Right forelimb (tissue), 1 donor: Measurements from ENCODE around the gene TUBGCP6.
A peak's percentile ranks its signal among the peaks of the same experiment; 100 is the strongest.

Experiments
- DNase-seq: peaks from one replicate; pipeline ENCODE4 v3.0.0-alpha.2; 2018

The TUBGCP6 gene

DNA sequence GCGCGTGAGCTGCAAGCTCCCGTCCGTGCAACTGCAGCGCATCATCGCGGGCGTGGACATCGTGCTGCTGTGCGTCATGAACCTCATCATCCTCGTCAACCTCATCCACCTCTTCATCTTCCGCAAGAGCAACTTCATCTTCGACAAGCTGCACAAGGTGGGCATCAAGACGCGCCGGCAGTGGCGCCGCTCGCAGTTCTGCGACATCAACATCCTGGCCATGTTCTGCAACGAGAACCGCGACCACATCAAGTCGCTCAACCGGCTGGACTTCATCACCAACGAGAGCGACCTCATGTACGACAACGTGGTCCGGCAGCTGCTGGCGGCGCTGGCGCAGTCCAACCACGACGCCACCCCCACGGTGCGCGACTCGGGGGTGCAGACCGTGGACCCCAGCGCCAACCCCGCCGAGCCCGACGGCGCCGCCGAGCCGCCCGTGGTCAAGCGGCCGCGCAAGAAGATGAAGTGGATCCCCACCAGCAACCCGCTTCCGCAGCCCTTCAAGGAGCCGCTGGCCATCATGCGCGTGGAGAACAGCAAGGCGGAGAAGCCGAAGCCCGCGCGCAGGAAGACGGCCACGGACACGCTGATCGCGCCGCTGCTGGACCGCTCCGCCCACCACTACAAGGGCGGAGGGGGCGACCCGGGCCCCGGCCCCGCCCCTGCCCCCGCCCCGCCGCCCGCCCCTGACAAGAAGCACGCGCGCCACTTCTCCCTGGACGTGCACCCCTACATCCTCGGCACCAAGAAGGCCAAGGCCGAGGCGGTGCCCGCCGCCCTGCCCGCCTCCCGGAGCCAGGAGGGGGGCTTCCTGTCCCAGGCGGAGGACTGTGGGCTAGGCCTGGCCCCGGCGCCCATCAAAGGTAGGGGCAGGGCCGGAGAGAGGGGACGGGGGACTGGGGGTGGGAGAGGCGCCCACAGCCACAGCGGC is 67.0 kb downstream of the TUBGCP6 start:
- no peak for DNase-seq

DNA sequence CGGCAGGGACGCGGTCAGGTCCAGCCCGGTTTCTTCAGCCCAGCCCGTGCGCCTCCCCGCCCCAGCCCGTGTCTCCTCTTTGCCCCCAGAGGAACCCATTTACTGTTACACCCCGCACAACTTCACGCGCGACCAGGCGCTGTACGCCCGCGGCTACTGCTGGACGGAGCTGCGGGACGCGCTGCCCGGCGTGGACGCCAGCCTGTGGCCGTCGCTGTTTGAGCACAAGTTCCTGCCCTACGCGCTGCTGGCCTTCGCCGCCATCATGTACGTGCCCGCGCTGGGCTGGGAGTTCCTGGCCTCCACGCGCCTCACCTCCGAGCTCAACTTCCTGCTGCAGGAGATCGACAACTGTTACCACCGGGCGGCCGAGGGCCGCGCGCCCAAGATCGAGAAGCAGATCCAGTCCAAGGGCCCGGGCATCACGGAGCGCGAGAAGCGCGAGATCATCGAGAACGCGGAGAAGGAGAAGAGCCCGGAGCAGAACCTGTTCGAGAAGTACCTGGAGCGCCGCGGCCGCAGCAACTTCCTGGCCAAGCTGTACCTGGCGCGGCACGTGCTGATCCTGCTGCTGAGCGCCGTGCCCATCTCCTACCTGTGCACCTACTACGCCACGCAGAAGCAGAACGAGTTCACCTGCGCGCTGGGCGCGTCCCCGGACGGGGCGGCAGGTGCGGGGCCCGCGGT is 67.8 kb downstream of the TUBGCP6 start:
- no peak for DNase-seq

DNA sequence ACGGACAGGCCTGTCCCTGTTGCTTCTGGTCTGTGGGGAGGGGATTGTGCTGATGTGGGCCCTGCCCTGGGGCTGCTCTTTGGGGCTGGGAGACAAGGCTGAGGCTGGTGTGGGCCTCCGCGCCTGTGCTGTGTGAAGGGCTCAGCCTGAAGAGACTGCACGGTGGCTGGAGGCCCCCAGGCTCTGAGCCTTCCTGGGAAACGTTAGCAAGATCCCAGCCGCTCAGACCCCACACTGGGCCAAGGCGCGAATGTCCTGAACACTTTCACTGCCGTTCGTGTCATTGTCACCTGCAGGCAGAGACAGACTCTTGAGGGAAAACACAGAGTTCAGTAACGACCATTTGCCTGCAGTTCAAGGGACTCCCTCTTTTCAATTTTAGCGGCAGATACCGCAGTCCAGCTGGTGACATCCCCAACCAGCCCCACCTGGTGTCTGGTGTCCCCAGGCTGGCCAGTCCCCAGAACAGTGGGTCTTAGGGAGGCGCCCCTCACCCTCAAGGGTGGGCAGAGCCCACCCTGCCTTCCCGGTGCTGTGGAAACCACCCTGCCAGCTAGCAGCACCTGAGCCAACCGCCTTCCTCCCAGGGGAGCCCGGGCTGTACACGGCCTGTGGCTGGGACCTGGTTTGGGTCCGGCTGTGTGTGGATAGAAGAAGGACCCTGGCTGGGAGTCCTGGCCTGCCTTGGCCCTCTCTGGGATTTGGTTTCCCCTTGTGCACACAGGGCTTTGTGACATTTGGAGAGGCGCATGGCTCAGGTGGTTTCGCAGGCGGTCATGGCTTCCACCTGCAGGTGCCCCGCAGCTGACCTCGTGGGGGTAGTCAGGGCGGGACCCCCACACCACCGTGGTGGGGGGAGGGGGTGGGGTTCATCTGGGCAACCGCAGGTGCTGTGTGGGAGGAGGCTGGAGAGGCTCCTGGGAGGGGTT is 68.6 kb downstream of the TUBGCP6 start:
- no peak for DNase-seq

DNA sequence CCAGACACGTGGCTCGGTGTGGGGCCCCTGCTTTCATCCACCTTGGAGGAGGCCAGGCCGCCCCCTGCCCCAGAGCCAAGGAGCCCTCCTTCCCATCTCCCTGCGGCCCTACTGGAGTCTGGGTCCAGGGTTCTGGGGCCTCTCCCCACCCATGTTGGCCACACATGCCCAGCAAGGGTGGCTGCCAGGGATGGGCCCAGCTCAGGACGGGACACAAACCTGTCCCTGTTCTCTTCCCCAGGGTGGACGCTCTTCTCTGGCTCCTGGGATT is 69.7 kb downstream of the TUBGCP6 start:
- no peak for DNase-seq

DNA sequence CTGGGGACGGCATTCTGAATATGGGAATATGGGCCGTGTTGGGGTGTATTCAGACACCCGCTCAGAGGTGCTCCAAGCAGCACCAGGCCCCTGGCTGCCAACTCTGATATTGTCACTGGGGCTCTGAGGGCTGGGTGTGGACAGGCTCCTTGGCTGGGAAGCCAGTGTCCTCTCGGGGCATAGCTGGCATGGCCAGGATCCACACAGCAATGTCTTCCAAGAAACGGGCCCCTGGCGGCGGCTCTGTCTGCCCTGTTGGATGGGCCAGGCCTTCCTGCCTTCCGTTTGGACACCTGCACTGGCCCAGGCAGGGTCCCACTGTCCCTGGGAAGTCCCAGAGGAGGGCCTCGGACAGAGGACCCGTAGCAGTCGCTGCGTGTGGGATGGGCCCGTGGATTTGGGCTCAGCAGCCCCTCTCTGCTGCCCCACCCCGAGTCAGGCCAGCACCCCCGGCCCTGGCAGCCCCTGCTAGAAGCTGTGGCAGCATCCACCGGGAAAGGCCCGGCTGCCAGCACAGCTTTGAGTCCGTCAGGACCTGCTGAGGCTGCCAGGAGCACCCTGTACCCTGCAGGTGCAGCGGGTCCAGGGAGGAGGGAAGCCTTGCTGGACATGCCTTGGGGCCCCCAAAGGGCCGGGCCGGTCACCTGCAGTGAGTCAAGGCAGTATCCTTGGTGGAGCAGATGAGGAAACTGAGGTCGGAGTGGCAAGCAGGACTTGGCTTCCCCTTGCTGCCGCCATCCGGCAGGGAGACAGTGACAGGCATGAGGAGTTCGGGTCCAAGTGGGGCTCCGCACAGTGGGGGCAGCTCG is 70.2 kb downstream of the TUBGCP6 start:
- DNase-seq: no peak

DNA sequence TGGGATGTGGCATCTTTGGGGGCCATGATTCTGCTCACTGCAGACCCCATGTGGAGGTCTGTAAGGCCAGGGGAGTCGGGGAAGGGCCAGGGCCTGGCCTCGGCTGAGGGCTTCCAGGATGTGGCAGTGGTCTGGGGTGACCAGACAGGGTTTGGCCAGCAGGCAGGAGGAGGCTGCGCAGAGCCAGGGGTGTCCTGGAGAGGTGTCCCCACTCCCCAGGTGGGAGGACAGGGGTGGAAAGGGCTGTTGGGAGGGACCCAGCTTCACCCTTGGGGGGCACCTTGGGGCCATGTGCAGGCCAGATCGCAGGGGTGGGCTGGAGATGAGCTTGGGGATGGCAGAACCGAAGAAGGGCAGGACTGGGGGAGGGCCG is 70.9 kb downstream of the TUBGCP6 start:
- no peak for DNase-seq

DNA sequence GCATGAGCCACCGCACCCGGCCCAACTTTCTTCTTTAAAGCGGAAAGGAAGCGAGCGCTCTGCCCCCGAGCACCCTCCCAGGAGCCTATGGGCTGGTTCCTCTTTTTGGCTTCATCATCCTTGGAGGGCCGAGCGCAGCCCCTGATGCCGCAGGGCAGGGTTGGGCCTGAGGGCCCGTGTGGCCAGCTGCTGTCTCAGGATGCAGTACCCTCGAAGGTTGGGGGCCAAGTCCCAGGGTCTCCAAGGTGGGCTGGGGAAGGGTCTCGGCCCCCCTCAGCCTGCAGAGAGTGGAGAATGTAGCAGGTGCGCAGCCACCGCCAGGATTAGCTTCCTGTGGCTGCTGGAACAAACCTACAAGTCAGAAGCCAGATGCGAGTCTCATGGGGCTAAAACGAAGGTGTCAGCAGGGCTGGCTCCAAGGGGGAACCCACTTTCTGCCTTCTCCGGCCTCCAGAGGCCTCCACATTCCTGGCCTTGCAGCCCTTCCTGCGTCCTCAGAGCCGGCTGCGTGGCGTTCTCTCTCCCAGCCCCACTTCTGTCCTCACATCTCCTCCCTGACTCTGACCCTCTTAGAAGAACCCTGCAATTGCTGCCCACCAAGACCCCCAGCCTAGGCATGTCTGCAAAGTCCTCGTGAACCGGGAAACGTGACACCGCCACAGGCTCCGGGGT is 71.4 kb downstream of the TUBGCP6 start:
- DNase-seq: no peak

DNA sequence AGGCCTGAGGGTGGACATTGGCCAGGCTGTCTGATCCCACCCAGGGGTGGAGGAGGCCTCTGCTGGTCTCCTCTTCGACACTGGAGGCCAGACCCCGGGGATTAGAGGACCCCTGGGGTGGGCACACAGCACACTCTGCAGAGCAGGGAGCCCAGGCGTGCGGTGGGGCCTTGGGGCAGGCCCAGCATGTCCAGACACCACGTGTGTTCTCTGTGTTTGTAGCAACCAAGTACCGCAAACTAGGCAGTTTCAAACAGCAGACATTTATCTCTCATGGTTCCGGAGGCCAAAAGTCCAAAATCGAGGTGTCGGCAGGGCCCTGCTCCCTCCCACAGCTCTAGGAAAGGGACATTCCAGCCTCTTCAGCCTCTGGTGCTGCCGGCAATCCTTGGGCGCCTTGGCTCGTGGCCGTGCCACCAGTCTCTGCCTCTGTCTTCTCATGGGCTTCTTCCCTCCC is 72.8 kb downstream of the TUBGCP6 start:
- DNase-seq: no peak

DNA sequence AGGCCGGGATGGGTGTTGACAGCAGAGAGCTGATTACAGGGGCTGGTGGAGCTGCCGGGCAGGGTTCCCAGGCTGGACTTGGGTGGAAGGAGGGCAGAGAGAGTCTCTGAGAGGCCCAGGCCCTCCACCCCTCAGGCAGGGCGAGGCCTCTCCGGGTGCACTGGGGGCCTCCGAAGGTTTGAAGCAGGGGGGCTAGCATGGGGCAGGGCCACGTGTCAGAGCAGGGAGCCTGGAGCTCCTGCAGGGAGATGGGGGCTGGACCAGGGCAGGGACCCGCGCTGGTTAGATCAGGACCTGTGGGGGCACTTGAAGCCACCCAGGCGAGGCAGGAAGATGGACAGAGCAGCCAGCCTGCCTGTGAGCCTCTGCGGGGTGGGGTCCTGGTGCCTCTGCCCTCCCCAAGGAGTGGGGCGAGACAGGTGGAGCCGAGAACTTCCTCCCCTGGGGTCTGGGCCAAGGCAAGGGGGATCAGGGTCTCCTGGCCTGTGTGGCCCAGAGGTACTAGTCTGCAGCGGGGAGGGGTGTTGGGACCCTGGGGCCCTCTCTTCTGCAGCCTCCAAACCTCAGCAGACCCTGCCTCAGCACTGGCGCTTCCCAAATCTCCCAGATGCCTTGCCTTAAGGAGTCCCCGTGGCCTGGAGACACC is 73.4 kb downstream of the TUBGCP6 start:
- no peak for DNase-seq

DNA sequence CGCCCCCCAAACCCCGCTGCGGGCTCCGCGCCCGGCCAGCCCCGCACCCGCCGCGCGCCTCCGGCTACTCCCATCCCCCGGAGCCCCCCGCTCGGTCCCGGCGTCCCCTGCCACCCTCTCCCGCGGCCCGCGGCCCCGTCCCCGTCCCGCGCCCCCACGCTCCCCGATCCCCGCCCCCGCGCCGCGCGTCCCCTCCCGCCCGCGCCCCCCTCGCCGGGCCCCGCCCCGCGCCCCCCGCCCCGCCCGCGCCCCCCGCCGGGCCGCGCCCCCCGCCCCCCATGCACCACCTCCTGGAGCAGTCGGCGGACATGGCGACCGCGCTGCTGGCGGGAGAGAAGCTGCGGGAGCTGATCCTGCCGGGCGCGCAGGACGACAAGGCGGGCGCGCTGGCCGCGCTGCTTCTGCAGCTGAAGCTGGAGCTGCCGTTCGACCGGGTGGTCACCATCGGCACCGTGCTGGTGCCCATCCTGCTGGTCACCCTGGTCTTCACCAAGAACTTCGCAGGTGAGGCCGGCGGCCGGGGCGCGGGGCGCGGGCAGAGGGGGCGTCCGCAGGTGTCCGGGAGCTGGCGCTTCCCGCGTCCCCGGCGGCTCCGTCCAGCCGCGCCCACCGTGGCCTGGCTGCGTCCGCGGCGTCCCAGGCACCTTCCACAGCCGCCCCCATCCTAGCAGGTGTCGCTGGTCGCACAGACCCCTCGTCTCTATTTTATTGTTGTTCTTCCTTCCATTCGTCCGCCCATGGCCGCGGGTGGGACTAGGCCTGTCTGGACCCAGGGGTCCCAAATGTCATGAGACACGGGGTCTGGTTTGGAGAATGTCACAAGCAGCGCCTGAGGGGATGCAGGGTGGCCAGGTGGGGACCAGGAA is 74.1 kb downstream of the TUBGCP6 start, which contains the start of gene PANX2:
TSS of gene PANX2 (plus strand) at position 279 of the 866 bp plus-strand sequence. CDS start at position 279, 0 bp downstream.
- no peak for DNase-seq

DNA sequence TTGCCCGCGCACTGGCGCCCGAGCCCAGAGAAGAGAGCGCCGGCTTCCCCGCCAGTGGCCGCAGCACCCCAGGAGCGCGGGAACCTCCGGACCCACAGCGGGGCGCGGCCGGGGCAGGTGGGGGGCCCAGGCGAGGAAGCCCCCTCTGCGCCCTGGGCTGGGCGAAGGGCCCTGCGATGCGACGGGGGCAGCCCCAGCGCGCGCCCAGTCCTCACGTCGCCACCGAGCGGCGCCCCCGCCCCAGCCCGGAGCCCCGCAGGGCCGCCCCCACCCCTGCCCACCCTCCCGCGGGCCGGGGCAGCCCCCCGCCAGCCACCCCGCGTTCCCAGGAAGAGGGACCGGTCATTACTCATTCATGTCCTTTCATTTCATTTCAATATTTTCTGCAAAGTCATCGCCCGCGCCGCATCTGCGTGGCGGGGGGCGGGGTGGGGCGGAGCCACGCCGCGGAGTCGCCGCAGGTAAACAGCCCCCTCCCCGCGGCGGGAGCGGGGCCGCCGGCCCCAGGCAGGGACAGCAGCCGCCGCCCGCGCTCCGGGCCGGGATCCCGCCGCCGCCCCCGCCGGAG is 75.0 kb downstream of the TUBGCP6 start:
- DNase-seq: peak; percentile 42

DNA sequence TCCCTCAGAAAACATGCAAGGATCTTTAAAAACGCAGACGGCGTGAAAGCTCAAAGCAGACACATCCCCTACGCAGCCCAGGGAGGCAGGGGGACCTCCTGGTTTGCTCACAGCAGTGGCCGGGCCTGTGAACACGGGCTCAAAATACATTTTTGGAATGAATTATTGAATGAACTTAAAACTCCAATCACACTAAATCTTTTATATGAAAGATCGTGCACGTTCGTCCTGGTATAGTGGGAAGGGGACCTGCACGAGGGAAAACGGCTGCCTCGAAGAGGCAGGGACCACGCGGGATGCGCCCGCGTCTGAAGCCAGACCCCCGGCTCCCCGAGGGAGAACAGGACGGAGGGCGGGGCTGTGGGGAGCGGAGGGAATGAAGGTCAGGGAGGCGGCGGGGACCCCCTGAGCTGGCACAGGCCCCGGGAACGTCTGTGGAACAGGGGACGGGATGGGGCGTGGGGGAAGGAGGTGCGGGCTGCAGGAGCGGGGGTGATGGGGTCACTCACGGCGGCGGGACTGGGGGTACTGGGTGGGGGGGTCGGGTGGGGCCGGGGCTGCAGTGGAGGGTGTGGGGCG is 75.6 kb downstream of the TUBGCP6 start:
- DNase-seq: peak; percentile 44

DNA sequence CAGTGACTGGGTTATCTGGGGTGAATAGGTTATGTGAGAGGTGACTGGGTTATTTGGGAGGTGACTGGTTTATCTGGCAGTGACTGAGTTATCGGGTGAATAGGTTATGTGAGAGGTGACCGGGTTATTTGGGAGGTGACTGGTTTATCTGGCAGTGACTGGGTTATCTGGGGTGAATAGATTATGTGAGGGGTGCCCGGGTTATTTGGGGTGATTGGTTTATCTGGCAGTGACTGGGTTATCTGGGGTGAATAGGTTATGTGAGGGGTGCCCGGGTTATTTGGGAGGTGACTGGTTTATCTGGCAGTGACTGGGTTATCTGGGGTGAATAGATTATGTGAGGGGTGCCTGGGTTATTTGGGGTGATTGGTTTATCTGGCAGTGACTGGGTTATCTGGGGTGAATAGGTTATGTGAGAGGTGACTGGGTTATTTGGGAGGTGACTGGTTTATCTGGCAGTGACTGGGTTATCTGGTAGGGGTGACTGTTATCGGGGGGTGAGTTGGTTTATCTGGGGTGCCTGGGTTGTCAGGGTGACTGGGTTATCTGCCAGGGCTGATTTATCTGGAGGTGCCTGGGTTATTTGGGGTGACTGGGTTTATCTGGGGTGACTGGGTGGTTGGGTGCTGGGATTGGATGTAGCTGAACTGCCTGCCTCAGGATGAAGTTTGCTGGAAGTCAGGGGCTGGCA is 76.2 kb downstream of the TUBGCP6 start:
- peak; percentile 40 for DNase-seq

DNA sequence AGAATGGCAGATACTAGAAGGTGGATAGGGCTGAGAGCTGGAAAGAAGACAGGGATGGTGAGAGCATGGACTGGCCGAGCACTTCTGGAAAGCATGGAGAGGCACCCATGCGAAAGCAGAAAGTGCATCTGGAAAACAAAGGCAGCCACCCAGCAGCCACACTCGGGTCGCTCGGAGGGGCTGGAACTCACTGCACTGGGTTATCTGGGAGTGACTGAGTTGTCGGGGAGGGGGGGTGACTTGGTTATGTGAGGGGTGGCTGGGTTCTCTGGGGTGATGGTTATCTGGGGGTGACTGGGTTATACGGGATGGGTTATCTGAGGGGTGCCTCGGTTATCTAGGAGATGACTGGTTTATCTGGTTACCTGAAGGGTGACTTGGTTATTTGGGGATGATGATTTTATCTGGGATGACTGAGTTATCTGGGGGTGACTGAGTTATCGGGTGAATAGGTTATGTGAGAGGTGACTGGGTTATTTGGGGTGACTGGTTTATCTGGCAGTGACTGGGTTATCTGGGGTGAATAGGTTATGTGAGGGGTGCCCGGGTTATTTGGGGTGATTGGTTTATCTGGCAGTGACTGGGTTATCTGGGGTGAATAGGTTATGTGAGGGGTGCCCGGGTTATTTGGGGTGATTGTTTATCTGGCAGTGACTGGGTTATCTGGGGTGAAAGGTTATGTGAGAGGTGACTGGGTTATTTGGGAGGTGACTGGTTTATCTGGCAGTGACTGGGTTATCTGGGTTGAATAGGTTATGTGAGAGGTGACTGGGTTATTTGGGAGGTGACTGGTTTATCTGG is 76.9 kb downstream of the TUBGCP6 start:
- no peak for DNase-seq
